Right lobe of liver (tissue), 4 donors: ENCODE data around the gene MARCHF7.

Experiments used
- POLR2A ChIP-seq: fragments of 450-650 bp; IDR thresholded peaks from one replicate; pipeline ENCODE4 v1.6.1; 2017; ENCODE audit warnings: antibody characterized with exemption, mild to moderate bottlenecking
- TF ChIP-seq, protein P1 (sequence below), 4 donors: fragments of 200-600 bp in 3 of 4; fragments of 450-650 bp in 1 of 4; IDR thresholded peaks; one replicate each; pipeline versions ENCODE4 v1.5.1 to v1.8.0; 2016 to 2022; ENCODE audit warnings: antibody characterized with exemption in 4 of 4, mild to moderate bottlenecking in 2 of 4
- donor health status: DM: no; HTN: no; CAD: no.
- donor health status: DM: no; HTN: no; CAD: no.
- donor health status: DM: no; HTN: yes; CAD: no.

DNA sequence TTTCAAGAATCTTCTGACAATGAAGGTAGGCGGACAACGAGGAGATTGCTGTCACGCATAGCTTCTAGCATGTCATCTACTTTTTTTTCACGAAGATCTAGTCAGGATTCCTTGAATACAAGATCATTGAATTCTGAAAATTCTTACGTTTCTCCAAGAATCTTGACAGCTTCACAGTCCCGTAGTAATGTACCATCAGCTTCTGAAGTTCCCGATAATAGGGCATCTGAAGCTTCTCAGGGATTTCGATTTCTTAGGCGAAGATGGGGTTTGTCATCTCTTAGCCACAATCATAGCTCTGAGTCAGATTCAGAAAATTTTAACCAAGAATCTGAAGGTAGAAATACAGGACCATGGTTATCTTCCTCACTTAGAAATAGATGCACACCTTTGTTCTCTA is 35.8 kb downstream of the MARCHF7 start:
- TF ChIP-seq, protein P1, sequence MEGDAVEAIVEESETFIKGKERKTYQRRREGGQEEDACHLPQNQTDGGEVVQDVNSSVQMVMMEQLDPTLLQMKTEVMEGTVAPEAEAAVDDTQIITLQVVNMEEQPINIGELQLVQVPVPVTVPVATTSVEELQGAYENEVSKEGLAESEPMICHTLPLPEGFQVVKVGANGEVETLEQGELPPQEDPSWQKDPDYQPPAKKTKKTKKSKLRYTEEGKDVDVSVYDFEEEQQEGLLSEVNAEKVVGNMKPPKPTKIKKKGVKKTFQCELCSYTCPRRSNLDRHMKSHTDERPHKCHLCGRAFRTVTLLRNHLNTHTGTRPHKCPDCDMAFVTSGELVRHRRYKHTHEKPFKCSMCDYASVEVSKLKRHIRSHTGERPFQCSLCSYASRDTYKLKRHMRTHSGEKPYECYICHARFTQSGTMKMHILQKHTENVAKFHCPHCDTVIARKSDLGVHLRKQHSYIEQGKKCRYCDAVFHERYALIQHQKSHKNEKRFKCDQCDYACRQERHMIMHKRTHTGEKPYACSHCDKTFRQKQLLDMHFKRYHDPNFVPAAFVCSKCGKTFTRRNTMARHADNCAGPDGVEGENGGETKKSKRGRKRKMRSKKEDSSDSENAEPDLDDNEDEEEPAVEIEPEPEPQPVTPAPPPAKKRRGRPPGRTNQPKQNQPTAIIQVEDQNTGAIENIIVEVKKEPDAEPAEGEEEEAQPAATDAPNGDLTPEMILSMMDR (IDR thresholded peaks at IDR 0.05) = no peak
- no peak for TF ChIP-seq POLR2A
